HepG2 (cell line): Measurements from ENCODE around the gene RAB27B. TPM values are rescaled to one million over a fixed set of nuclear protein-coding genes. Genes with fewer than 3 reads are reported as not detected.

ENCODE experiments used
- ATAC-seq: fragments of 200-7000 bp; cut with Tn5 transposase; 3 replicates; pipeline ENCODE4 v1.9.1; 2020; ENCODE audit warnings: mild to moderate bottlenecking, moderate library complexity
- BruUV-seq: library from RNA; stranded (reverse); fragments of 400-500 nt; replicated peaks from 2 replicates; lab custom pipeline; 2021; lab: Mats Ljungman, UMichigan
- CTCF ChIA-PET: fragments of 300-600 bp; formaldehyde crosslinking; extraction: SDS; loops from one replicate; lab custom pipeline; 2021; ENCODE audit warnings: low total read pairs, inconsistent platforms, low intra/inter-chr PET ratio; lab: Yijun Ruan, JAX
- POLR2A ChIA-PET: fragments of 350-600 bp; sonication (Branson Sonifier 250); formaldehyde crosslinking; loops from one replicate; lab custom pipeline; 2020; ENCODE audit warnings: antibody characterized with exemption, inconsistent platforms; lab: Yijun Ruan, JAX
- DNase-seq: peaks from one replicate; pipeline ENCODE4 v3.0.0-alpha.2; 2015; ENCODE audit warnings: low spot score
- FAIRE-seq: peaks from 3 replicates; lab custom pipeline; 2011; peaks lifted over from hg19 to GRCh38; lab: Jason Lieb, UNC
- H2AFZ ChIP-seq: one replicate; pipeline ENCODE4 v1.6.1; 2011; ENCODE audit warnings: low read length, inconsistent platforms
- H3K27ac ChIP-seq: fragments of 300-600 bp; 3 replicates; pipeline ENCODE4 v1.8.0; 2011; ENCODE audit warnings: mixed run types, mild to moderate bottlenecking, mixed read lengths, low read length, inconsistent platforms; ENCODE audit not compliant: insufficient read depth; ENCODE audit errors: extremely low read length
- H3K27me3 ChIP-seq, 2 experiments: fragments of 200-600 bp in 1 of 2; 2 replicates in 1 of 2; 3 replicates in 1 of 2; pipeline versions ENCODE4 v1.6.0 to v1.8.0; 2011; ENCODE audit warnings: low read length in 2 of 2, mild to moderate bottlenecking in 2 of 2, moderate library complexity in 2 of 2, inconsistent platforms in 1 of 2; ENCODE audit not compliant: insufficient read depth in 2 of 2, control insufficient read depth in 1 of 2
- H3K36me3 ChIP-seq, 2 experiments: fragments of 200-600 bp in 1 of 2; replicated peaks in 1 of 2; 2 replicates in 1 of 2; 3 replicates in 1 of 2; pipeline versions ENCODE4 v1.5.1 to v1.8.0; 2011; ENCODE audit warnings: low read length in 2 of 2, inconsistent platforms in 1 of 2; ENCODE audit not compliant: insufficient read depth in 2 of 2, control insufficient read depth in 1 of 2
- H3K4me1 ChIP-seq: 2 replicates; pipeline ENCODE4 v1.5.1; 2012; ENCODE audit warnings: low read length, inconsistent platforms; ENCODE audit not compliant: insufficient read depth
- H3K4me2 ChIP-seq: 2 replicates; pipeline ENCODE4 v1.6.0; 2011; ENCODE audit warnings: low read depth, low read length, inconsistent platforms
- H3K4me3 ChIP-seq, 3 experiments: fragments of 200-600 bp in 1 of 3; sonication (generic), shearing (Covaris generic) in 1 of 3; replicated peaks in 1 of 3; 2 replicates each; pipeline ENCODE4 v1.5.1; 2011 to 2016; ENCODE audit warnings: low read length in 3 of 3, inconsistent platforms in 2 of 3, low read depth in 2 of 3, mild to moderate bottlenecking in 2 of 3, control low read depth in 1 of 3, mixed read lengths in 1 of 3; ENCODE audit not compliant: insufficient read depth in 1 of 3
- H3K79me2 ChIP-seq: one replicate; pipeline ENCODE4 v1.6.1; 2011; ENCODE audit warnings: low read length, inconsistent platforms; ENCODE audit not compliant: insufficient read depth
- H3K9ac ChIP-seq: 2 replicates; pipeline ENCODE4 v1.6.0; 2011; ENCODE audit warnings: mild to moderate bottlenecking, low read depth, low read length, inconsistent platforms; ENCODE audit not compliant: insufficient read depth
- H3K9me3 ChIP-seq: 2 replicates; pipeline ENCODE4 v1.5.1; 2012; ENCODE audit warnings: mild to moderate bottlenecking, low read length
- H4K20me1 ChIP-seq: 2 replicates; pipeline ENCODE4 v1.6.0; 2011; ENCODE audit warnings: inconsistent platforms, mild to moderate bottlenecking, low read length, moderate library complexity; ENCODE audit not compliant: insufficient read depth
- CAMTA2 ChIP-seq: sonication (generic); formaldehyde crosslinking; IDR thresholded peaks from 2 replicates; pipeline ENCODE4 v1.4.0; 2020; ENCODE audit warnings: mild to moderate bottlenecking, missing genetic modification reagents, borderline replicate concordance
- EEA1 ChIP-seq: sonication (generic); formaldehyde crosslinking; IDR thresholded peaks from 2 replicates; pipeline ENCODE4 v1.5.1; 2020; ENCODE audit warnings: mild to moderate bottlenecking, missing genetic modification reagents, borderline replicate concordance
- ELF3 ChIP-seq: IDR thresholded peaks from 2 replicates; pipeline ENCODE4 v1.6.1; 2016; ENCODE audit warnings: missing genetic modification reagents, missing compliant biosample characterization
- GABPA ChIP-seq, 2 experiments: IDR thresholded peaks; 2 replicates each; pipeline ENCODE4 v1.6.1; 2011 to 2016; ENCODE audit warnings: low read depth in 2 of 2, low read length in 1 of 2, missing biosample characterization in 1 of 2, missing genetic modification characterization in 1 of 2
- NFKB2 ChIP-seq: sonication (generic); formaldehyde crosslinking; IDR thresholded peaks from 2 replicates; pipeline ENCODE4 v1.4.0; 2020; ENCODE audit warnings: missing genetic modification reagents, borderline replicate concordance
- SRSF4 ChIP-seq: fragments of 200-400 bp; formaldehyde crosslinking; IDR thresholded peaks from one replicate; pipeline ENCODE4 v1.6.1; 2018; ENCODE audit warnings: mild to moderate bottlenecking, low read depth, low read length, moderate library complexity; ENCODE audit not compliant: poor library complexity, severe bottlenecking
- TSC22D2 ChIP-seq: sonication (generic); formaldehyde crosslinking; IDR thresholded peaks from 2 replicates; pipeline ENCODE4 v1.5.1; 2020; ENCODE audit warnings: missing genetic modification reagents, mild to moderate bottlenecking, borderline replicate concordance
- XBP1 ChIP-seq: sonication (generic); formaldehyde crosslinking; IDR thresholded peaks from 2 replicates; pipeline ENCODE4 v1.5.0; 2020; ENCODE audit warnings: missing genetic modification reagents
- ZBTB3 ChIP-seq: sonication (generic); formaldehyde crosslinking; IDR thresholded peaks from 2 replicates; pipeline ENCODE4 v1.4.0; 2020; ENCODE audit warnings: low read depth, mild to moderate bottlenecking, moderate library complexity, missing genetic modification reagents, borderline replicate concordance
- ZNF30 ChIP-seq: sonication (generic); formaldehyde crosslinking; IDR thresholded peaks from 2 replicates; pipeline ENCODE4 v1.5.0; 2020; ENCODE audit warnings: mild to moderate bottlenecking, missing genetic modification reagents
- ZNF326 ChIP-seq: sonication (generic); formaldehyde crosslinking; IDR thresholded peaks from 2 replicates; pipeline ENCODE4 v1.4.0; 2020; ENCODE audit warnings: missing genetic modification reagents, borderline replicate concordance
- ZNF496 ChIP-seq: sonication (generic); formaldehyde crosslinking; IDR thresholded peaks from 2 replicates; pipeline ENCODE4 v1.8.1; 2023; ENCODE audit warnings: mild to moderate bottlenecking, moderate library complexity, missing genetic modification reagents; ENCODE audit not compliant: insufficient replicate concordance
- ZNF510 ChIP-seq: sonication (generic); formaldehyde crosslinking; IDR thresholded peaks from 2 replicates; pipeline ENCODE4 v1.4.0; 2020; ENCODE audit warnings: low read depth, mild to moderate bottlenecking, missing genetic modification reagents
- ZNF598 ChIP-seq: sonication (generic); formaldehyde crosslinking; IDR thresholded peaks from 2 replicates; pipeline ENCODE4 v1.5.1; 2020; ENCODE audit warnings: mild to moderate bottlenecking, missing genetic modification reagents, borderline replicate concordance
- ZNF614 ChIP-seq: IDR thresholded peaks from 2 replicates; pipeline ENCODE4 v1.6.1; 2018; ENCODE audit warnings: missing biosample characterization, missing genetic modification reagents, inconsistent platforms, borderline replicate concordance
- ZNF644 ChIP-seq: IDR thresholded peaks from 2 replicates; pipeline ENCODE4 v1.6.1; 2016; ENCODE audit warnings: low read depth
- ZNF670 ChIP-seq: sonication (generic); formaldehyde crosslinking; IDR thresholded peaks from 2 replicates; pipeline ENCODE4 v1.8.0; 2022; ENCODE audit warnings: mild to moderate bottlenecking, missing genetic modification reagents, borderline replicate concordance
- ZNF776 ChIP-seq: sonication (generic); formaldehyde crosslinking; IDR thresholded peaks from 2 replicates; pipeline ENCODE4 v1.4.0; 2020; ENCODE audit warnings: mild to moderate bottlenecking, missing genetic modification reagents
- ZNF850 ChIP-seq: sonication (generic); formaldehyde crosslinking; conservative IDR thresholded peaks from 2 replicates; pipeline ENCODE4 v1.9.0; 2021; ENCODE audit warnings: mild to moderate bottlenecking, missing genetic modification reagents
- ZSCAN9 ChIP-seq: IDR thresholded peaks from 2 replicates; pipeline ENCODE4 v1.6.1; 2016; ENCODE audit warnings: borderline replicate concordance
- WGBS: methylation state at CpG from one replicate; pipeline ENCODE4 v1.1.6; 2017; ENCODE audit warnings: low lambda C conversion rate; 5-methylcytosine and 5-hydroxymethylcytosine counted together
- in situ Hi-C: cut with HindIII; loops from 2 replicates; pipeline ENCODE4 v1.10.0; 2017; ENCODE audit warnings: low pct_unique_long_range_greater_than_20kb; ENCODE audit not compliant: extremely low pct_ligation_motif_present
- intact Hi-C: fragments of 100-400 bp; cut with micrococcal nuclease; formaldehyde crosslinking; loops from one replicate; pipeline ENCODE4 v1.10.0; 2022; ENCODE audit not compliant: unreplicated experiment
- polyA plus RNA-seq, 8 experiments: library from polyadenylated mRNA; depleted of rRNA in 3 of 8; stranded (reverse) in 7 of 8; unstranded in 1 of 8; fragments of >200 nt; fragmentation: Illumina TruSeq in 4 of 8; extraction: Trizol in 4 of 8; gene quantifications; 2 replicates each; pipeline versions ENCODE4 v1.2.1 to v1.2.3, GENCODE V29; 2011 to 2016; ENCODE audit warnings: low read depth in 4 of 8, missing spikeins in 1 of 8, mixed read lengths in 1 of 8; ENCODE audit not compliant: insufficient read depth in 1 of 8
- total RNA-seq, 5 experiments: library from RNA; depleted of rRNA; stranded (reverse); fragments of >200 nt; fragmentation: Illumina TruSeq; extraction: Trizol; gene quantifications; 2 replicates each; pipeline ENCODE4 v1.2.3, GENCODE V29; 2016; ENCODE audit warnings: low read depth in 1 of 5

Gene RAB27B
- total and polyA plus RNA-seq, 2 of the 13 experiments (the other 11 are each of a cell fraction or from before 2014, with no cell fraction given), result not detected

DNA sequence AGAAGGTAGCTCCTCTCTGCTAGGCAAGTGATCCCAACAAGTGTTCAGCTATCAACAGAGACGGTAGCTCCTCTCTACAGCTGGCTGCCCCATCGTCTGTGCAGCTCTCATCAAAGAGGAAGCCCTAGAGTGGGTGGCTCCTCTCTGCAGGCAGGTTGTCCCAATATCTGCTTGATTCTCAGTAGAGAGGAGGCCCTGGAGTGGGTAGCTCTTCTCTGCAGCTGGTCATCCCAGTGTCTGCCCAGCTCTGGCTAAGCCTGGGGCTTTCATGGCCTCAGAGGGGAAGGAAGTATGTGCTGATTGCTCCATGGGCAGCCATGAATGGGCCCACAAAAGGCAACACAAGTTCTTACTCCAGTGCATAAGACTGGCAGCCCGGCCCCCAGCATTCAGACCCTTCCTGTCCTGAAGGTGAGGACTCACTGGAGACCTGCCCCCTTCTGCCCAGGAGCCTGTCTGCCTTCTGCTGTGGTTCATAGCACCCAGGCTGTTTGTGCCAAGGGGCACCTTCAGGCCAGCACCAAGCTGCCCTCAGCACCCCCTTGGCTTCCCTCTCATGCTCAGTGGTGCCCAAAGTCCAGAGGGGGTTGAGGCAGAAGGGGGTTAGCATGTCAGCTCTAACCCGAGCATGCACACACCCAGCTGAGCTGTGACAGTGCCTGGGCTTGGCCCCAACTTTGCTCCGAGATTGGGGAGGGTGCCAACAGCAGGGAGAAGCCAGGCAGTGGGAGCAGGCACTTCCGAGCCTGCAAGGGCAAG lies 82.1 kb downstream of the RAB27B start (continued):
- TF ChIP-seq SRSF4 (no peak), ZNF598 (no peak), CAMTA2 (CRISPR knock-in tag) (no peak)
- TF ChIP-seq, all 625 proteins: peak for 0

DNA sequence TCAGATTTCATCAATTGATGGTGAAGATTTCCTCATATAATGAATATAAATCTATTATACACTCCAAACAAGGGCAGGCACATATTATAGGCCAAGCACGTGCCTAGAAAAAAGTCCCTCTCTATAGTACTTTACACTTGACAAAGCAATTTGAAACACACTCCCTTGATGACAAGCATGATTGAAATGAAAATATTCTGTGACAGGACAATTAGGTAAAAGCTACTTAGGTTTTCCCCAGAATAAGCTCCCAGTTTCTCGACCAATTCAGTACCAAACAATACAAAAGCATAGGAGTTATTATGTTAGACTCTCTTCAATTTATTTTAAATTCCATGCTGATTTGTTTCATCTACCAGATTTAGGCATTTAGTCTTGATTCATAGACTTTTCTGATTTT lies 83.3 kb downstream of the RAB27B start:
- Histone ChIP-seq H3K27me3 (no peaks in the 10 kb centered on the region; a peak in 1 of 5 replicates), H4K20me1 (no peaks in the 10 kb centered on the region), H3K4me3 (no peak overlapping the region), H3K36me3 (no peaks in the 10 kb centered on the region), H2AFZ (no peak overlapping the region), H3K4me2 (no peak overlapping the region), H3K79me2 (no peaks in the 10 kb centered on the region), H3K27ac (no peak overlapping the region), H3K4me1 (no peaks in the 10 kb centered on the region), H3K9ac (no peak overlapping the region), H3K9me3 (no peaks in the 10 kb centered on the region)
- FAIRE-seq, result no peak
- POLR2A ChIA-PET, result no interaction called here
- no peak for TF ChIP-seq ZNF30
- no peak for TF ChIP-seq GABPA (IDR thresholded peaks at IDR 0.05; ENCODE audit: low read depth, low read length)
- TF ChIP-seq GABPA (CRISPR knock-in tag; IDR thresholded peaks at IDR 0.05; ENCODE audit: low read depth), result no peak
- TF ChIP-seq ELF3 (CRISPR knock-in tag), result no peak
- TF ChIP-seq ZNF326 (CRISPR knock-in tag), result no peak
- TF ChIP-seq ZNF850 (CRISPR knock-in tag), result no peak
- no peak for TF ChIP-seq ZBTB3
- no peak for TF ChIP-seq ZNF496 (CRISPR knock-in tag)
- TF ChIP-seq ZNF644 (CRISPR knock-in tag), result no peak
- no peak for TF ChIP-seq NFKB2 (CRISPR knock-in tag)
- no peak for TF ChIP-seq ZSCAN9 (CRISPR knock-in tag)
- TF ChIP-seq XBP1 (CRISPR knock-in tag), result no peak
- TF ChIP-seq TSC22D2, result no peak
- TF ChIP-seq EEA1 (CRISPR knock-in tag), result no peak
- TF ChIP-seq ZNF614 (CRISPR knock-in tag), result no peak
- TF ChIP-seq ZNF510, result no peak
- no peak for TF ChIP-seq ZNF776 (CRISPR knock-in tag)
- TF ChIP-seq ZNF670, result no peak
- CTCF ChIA-PET, result no interaction called here
- WGBS, result 88% methylated on average over 2 of the region's 2 CpGs
- intact Hi-C loops (no loop called here), in situ Hi-C loops (no loop called here)
- ATAC-seq, result no peak
- no peak for DNase-seq
- no TSS peak for BruUV-seq
